Neural progenitor cell (in vitro differentiated cells): Measurements from ENCODE around the gene SLC35F3.

Source experiments
- EZH2phosphoT487 ChIP-seq: fragments of 200-600 bp; sonication (generic); IDR thresholded peaks from 2 replicates; pipeline ENCODE4 v1.6.1; 2017; ENCODE audit warnings: antibody characterized with exemption
- TF ChIP-seq, protein P1 (sequence below): fragments of 200-600 bp; sonication (generic); IDR thresholded peaks from 2 replicates; pipeline ENCODE4 v1.5.1; 2017; ENCODE audit warnings: antibody characterized with exemption, mild to moderate bottlenecking

DNA sequence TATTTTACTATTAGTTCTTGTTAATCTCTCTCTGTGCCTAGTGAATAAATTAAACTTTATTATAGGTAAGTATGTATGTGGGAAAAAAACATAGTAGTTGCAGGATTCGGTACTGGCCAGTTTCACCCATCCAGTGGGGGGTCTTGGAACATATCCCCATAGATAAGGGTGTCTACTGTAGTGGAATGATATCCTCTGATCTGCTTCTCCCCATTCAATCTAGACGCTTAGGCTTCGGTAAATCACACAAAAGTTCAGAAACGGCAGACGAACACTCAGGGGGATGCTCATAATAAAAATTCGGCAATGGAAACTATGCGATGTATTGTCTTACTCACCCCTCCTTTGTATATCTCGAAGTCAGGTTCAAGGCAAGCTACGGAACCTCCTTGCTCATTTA lies 235.9 kb downstream of the SLC35F3 start:
- no peak for TF ChIP-seq EZH2phosphoT487
- TF ChIP-seq, protein P1, sequence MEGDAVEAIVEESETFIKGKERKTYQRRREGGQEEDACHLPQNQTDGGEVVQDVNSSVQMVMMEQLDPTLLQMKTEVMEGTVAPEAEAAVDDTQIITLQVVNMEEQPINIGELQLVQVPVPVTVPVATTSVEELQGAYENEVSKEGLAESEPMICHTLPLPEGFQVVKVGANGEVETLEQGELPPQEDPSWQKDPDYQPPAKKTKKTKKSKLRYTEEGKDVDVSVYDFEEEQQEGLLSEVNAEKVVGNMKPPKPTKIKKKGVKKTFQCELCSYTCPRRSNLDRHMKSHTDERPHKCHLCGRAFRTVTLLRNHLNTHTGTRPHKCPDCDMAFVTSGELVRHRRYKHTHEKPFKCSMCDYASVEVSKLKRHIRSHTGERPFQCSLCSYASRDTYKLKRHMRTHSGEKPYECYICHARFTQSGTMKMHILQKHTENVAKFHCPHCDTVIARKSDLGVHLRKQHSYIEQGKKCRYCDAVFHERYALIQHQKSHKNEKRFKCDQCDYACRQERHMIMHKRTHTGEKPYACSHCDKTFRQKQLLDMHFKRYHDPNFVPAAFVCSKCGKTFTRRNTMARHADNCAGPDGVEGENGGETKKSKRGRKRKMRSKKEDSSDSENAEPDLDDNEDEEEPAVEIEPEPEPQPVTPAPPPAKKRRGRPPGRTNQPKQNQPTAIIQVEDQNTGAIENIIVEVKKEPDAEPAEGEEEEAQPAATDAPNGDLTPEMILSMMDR, result no peak
